Thoracic aorta (tissue), 2 donors: ENCODE measurements around the gene NUDT3. TPM values are rescaled to one million over a fixed set of nuclear protein-coding genes. Genes with fewer than 3 reads are reported as not detected.
"Not testable (repeated sequence)": the region's sequence is repeated elsewhere in the genome, so short reads cannot be mapped to it uniquely, and the experiment has no call there.

Source experiments
- ATAC-seq: fragments of 150-250 bp; one replicate; pipeline ENCODE4 v1.8.0; 2017; ENCODE audit warnings: low read depth; ENCODE audit not compliant: insufficient number of reproducible peaks, low FRiP score
- DNase-seq: peaks from one replicate; pipeline ENCODE4 v3.0.0-alpha.2; 2020; ENCODE audit warnings: low spot score
- H3K27ac ChIP-seq, 2 donors: fragments of 200-600 bp; sonication (generic); 1 replicate in 1 of 2; 2 replicates in 1 of 2; pipeline ENCODE4 v1.5.1; 2016; ENCODE audit warnings: mild to moderate bottlenecking in 2 of 2, moderate library complexity in 2 of 2
- H3K27me3 ChIP-seq: fragments of 200-600 bp; sonication (generic); replicated peaks from 2 replicates; pipeline ENCODE4 v1.6.0; 2016; ENCODE audit warnings: mild to moderate bottlenecking; ENCODE audit not compliant: insufficient read depth
- H3K36me3 ChIP-seq: fragments of 200-600 bp; sonication (generic); one replicate; pipeline ENCODE4 v1.5.1; 2016
- H3K4me1 ChIP-seq, 2 donors: fragments of 200-600 bp; sonication (generic); 1 replicate in 1 of 2; 2 replicates in 1 of 2; pipeline versions ENCODE4 v1.5.1 to v1.6.0; 2016; ENCODE audit warnings: low read depth in 2 of 2, mild to moderate bottlenecking in 1 of 2; ENCODE audit not compliant: control insufficient read depth in 1 of 2
- H3K4me3 ChIP-seq: fragments of 200-600 bp; sonication (generic); 2 replicates; pipeline ENCODE4 v1.5.1; 2016; ENCODE audit warnings: mild to moderate bottlenecking
- H3K9me3 ChIP-seq: fragments of 200-600 bp; sonication (generic); 2 replicates; pipeline ENCODE4 v1.5.1; 2016
- CTCF ChIP-seq: fragments of 200-600 bp; sonication (generic); IDR thresholded peaks from one replicate; pipeline ENCODE4 v1.5.1; 2019; ENCODE audit warnings: antibody characterized with exemption
- total RNA-seq, 2 donors: library from RNA; depleted of rRNA; stranded (reverse); fragments of >200 nt; gene quantifications; one replicate each; pipeline versions ENCODE4 v1.1.0 to v1.2.3, GENCODE V29; 2016

The NUDT3 gene
- total RNA-seq, 2 donors from 2014 or later: 34.8 to 46.8 TPM

- DNase-seq: no peak
- Histone ChIP-seq H3K27me3 (no peaks in the 10 kb centered on the region), H3K4me3 (no peak overlapping the region), H3K9me3 (no peaks in the 10 kb centered on the region), H3K27ac (no peak overlapping the region), H3K4me1 (peaks cover 0 to 29% of the 10 kb centered on the region in 2 donors), H3K36me3 (no peaks in the 10 kb centered on the region)
- ATAC-seq: no peak
- TF ChIP-seq CTCF: no peak
Measured at GRCh38 chr6:34328969-34329368, 63.5 kb downstream of the NUDT3 start.

GRCh38 chr6:34327313-34328205 is 64.9 kb downstream of the NUDT3 start:
- peaks cover 0 to 17% of the 10 kb centered on the region in 2 donors for H3K4me1 ChIP-seq
- not testable (repeated sequence) for H3K27me3 ChIP-seq, H3K36me3 ChIP-seq, H3K27ac ChIP-seq, ATAC-seq, DNase-seq, H3K4me3 ChIP-seq, H3K9me3 ChIP-seq

- peaks cover 0 to 10% of the 10 kb centered on the region in 2 donors for H3K4me1 ChIP-seq
- no peak overlapping the region for H3K27ac ChIP-seq
- DNase-seq: no peak
- TF ChIP-seq CTCF: no peak
- no peaks in the 10 kb centered on the region for H3K36me3 ChIP-seq
- no peak for ATAC-seq
- H3K27me3 ChIP-seq: no peaks in the 10 kb centered on the region
- no peak overlapping the region for H3K4me3 ChIP-seq
- H3K9me3 ChIP-seq: no peaks in the 10 kb centered on the region
Measured at GRCh38 chr6:34325633-34326032, 66.8 kb downstream of the NUDT3 start.

- Histone ChIP-seq H3K27ac (no peak overlapping the region), H3K27me3 (no peaks in the 10 kb centered on the region), H3K4me1 (peaks cover 0 to 10% of the 10 kb centered on the region in 2 donors), H3K9me3 (no peaks in the 10 kb centered on the region), H3K36me3 (no peaks in the 10 kb centered on the region), H3K4me3 (no peak overlapping the region)
- ATAC-seq (no peak), DNase-seq (no peak)
- no peak for TF ChIP-seq CTCF
Measured at GRCh38 chr6:34324738-34325444, 67.6 kb downstream of the NUDT3 start.

GRCh38 chr6:34324221-34324620 is 68.2 kb downstream of the NUDT3 start:
- H3K36me3 ChIP-seq, DNase-seq, H3K27ac ChIP-seq, H3K9me3 ChIP-seq, H3K4me3 ChIP-seq, ATAC-seq, H3K27me3 ChIP-seq: not testable (repeated sequence)
- peaks cover 0 to 14% of the 10 kb centered on the region in 2 donors for H3K4me1 ChIP-seq

- Histone ChIP-seq H3K27me3 (no peaks in the 10 kb centered on the region), H3K9me3 (no peaks in the 10 kb centered on the region), H3K4me3 (no peak overlapping the region), H3K4me1 (peaks cover 5 to 23% of the 10 kb centered on the region in 2 donors), H3K36me3 (no peaks in the 10 kb centered on the region), H3K27ac (no peak overlapping the region)
- no peak for DNase-seq
- ATAC-seq: no peak
- no peak for TF ChIP-seq CTCF
Measured at GRCh38 chr6:34323300-34323699, 69.2 kb downstream of the NUDT3 start.
